ENCODE measurements around the gene CHAD.

Gene CHAD

DNA sequence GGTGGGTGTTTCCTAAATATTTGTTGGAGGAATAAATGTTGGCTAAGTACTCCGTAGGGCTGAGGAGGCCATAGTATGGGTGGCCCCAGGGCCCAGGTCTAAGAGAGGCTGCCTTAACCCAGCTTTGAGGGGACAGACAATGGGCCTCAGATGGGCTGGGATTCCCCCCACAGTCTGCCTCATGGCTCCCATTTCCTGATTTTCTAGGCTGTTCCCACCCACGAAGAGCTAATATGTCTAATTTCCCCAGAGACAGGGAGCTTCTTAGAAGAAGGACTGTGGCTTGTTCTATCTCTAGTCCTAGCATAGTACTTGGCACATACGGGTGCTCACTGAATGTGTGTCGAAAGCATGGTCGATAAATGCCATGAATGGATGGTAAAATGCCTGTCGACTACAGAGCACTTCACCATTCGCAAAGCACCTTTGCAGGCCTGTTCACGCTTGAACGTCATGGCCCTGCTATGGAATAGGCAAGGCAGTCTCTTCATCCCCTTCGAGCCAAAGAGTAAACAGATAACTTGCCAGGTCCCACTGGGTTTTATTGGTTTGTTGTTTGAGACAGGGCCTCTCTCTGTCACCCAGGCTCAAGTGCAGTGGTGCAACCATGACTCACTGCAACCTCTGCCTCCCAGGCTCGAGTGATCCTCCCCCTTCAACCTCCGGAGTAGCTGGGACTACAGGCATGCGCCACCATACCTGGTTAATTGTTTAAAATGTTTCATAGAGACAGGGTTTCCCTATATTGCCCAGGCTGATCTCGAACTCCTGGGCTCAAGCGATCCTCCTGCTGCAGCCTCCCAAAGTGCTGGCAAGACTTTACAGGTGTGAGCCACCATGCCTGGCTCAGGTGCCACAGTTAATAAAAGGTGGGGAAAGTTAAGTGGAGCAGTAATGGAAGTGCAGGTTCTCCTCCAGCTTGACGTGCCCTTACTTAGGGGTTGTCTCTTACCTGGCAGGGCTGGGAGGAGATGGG lies 9.7 kb downstream of the CHAD start:
- DNase-seq, result no peak

- no peak for DNase-seq
Measured at GRCh38 chr17:50458270-50458669, 10.4 kb downstream of the CHAD start.

DNA sequence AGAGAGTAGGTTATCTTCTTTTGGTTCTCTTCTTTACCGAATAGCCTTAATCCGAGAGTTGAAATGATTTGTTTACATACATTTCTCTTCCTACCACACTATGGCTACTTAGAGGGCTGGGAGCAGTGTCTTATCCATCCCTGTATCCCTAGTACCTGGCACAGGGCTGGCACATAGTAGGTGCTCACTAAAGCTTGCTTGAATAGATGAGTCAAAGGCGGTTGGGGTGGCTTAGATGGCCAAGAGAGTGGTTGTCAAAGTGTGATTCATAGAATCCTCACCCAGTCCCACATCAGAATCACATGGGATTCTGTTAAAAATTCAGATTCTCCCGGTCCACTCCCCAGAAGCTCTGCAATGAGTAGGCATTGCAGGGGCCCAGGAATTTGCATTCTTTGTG lies 11.1 kb downstream of the CHAD start:
- DNase-seq, result no peak

- DNase-seq, result no peak
Measured at GRCh38 chr17:50453901-50454300, 14.8 kb downstream of the CHAD start.

DNA sequence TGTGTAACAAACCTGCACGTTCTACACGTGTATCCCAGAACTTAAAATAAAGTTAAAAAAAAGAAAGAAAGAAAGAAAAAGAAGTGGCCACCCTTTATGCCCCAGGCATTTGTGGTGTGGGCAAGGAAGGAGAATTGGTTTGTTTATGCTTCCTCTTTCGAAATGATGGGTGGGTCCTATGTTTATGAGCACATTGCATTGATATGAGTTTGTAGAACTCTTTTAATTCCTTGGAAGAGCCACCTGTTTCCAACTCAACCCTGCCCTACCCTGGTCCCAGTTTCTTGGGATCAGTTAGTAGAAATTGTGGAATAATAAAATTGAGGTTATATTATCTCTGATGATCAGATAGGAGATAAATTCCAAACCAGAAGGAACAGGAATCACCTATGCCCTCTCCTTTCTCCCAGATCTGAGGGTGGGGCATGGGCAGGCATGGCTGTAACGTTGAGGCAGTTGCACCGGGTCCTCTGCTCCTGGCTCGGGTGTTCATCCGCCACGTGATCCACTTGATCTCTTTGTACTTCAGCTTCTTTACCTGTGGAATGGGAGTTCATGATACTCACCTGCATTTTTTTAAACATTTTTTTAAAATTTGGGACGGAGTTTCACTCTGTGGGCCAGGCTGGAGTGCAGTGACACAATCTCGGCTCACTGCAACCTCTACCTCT lies 15.9 kb downstream of the CHAD start:
- no peak for DNase-seq

- DNase-seq, result no peak
Measured at GRCh38 chr17:50451943-50452629, 16.6 kb downstream of the CHAD start.

- no peak for DNase-seq
Measured at GRCh38 chr17:50448643-50449042, 20.0 kb downstream of the CHAD start.

DNA sequence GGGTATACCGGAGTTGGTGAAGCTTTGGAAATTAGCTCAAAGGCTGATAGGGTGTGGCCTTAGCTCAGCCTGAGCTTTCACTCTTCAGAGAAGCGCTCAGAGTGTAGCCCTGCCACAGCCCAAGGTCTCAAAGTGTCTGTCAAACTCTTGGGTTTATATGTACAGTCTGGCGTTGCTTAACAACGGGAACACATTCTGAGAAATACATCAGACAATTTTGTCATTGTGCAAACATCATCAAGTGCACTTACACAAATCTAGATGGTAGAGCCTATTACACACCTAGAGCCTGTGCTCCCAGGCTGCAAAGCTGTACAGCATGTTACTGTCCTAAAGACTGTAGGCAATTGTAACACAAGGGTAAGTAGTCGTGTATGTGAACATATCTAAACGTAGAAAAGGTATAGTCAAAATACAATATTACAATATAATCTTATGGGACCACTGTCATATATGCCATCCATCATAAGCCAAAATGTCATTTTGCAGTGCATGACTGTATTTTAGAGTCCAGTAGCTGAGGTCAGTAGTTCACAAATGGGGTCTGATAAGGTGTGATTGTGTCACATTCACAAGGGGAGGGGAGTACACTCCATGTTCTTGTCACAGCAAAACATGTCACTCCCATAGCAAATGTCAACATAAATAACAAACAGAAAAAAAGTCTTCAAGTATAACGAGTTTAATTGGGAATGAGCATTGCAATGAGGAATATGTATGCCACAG lies 20.6 kb downstream of the CHAD start:
- no peak for DNase-seq

GRCh38 chr17:50445730-50446325 lies 22.9 kb downstream of the CHAD start:
- no peak for DNase-seq

GRCh38 chr17:50444841-50445715 lies 23.6 kb downstream of the CHAD start:
- DNase-seq, result no peak

GRCh38 chr17:50443505-50443974 lies 25.1 kb downstream of the CHAD start:
- DNase-seq, result peak in 1 of 51 donors; percentile 68

- no peak for DNase-seq
Measured at GRCh38 chr17:50440838-50441829, 27.5 kb downstream of the CHAD start.

- DNase-seq, result no peak
Measured at GRCh38 chr17:50440172-50440837, 28.4 kb downstream of the CHAD start.

GRCh38 chr17:50439008-50439407 lies 29.7 kb downstream of the CHAD start:
- DNase-seq, result no peak

- no peak for DNase-seq
Measured at GRCh38 chr17:50437409-50437808, 31.3 kb downstream of the CHAD start.

DNA sequence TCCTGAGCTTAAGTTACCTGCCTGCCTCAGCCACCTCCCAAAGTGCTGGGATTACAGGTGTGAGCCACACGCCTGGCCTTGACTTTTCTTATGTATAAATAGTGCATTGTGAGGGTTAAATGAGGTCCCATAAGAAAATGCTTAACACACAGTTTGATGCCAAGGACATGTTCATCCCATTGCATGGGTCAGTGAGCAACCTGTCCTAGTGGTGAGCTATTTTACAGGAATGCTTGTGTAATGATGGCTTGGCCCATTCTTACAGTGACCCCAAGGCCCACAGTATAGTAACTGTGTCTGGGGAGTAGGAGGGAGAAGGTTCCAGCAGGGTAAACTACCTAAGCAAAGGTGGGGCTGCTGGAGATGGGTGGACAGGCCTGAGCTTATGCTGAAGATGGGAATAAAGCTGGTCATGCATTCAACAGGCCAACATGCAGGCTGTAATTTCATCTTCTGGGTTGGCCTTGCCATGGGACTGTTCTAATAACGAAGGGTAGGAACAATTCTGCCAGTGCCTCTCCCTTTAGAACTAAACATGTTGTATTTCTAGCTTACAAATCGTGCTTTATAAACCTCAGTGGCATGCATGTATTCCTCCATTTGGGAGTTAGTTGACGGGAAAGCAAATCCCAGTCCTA lies 36.4 kb downstream of the CHAD start:
- DNase-seq, result no peak

GRCh38 chr17:50430821-50431618 lies 37.7 kb downstream of the CHAD start:
- no peak for DNase-seq
